Neural crest cell (in vitro differentiated cells): ENCODE measurements around the gene LTN1. TPM values are rescaled to one million over a fixed set of nuclear protein-coding genes. Genes with fewer than 3 reads are reported as not detected.
A peak's percentile ranks its signal among the peaks of the same experiment; 100 is the strongest.

Source experiments
- DNase-seq: peaks from one replicate; pipeline ENCODE4 v3.0.0; 2021; ENCODE audit warnings: low read depth, mixed read lengths, low spot score
- H3K27ac Mint-ChIP-seq: one replicate; pipeline ENCODE4 v1.8.0; 2021; ENCODE audit warnings: mild to moderate bottlenecking, mixed read lengths; ENCODE audit not compliant: unreplicated experiment
- H3K27me3 Mint-ChIP-seq: 2 replicates; pipeline ENCODE4 v1.8.0; 2021; ENCODE audit warnings: low read depth, mild to moderate bottlenecking, mixed read lengths
- H3K36me3 Mint-ChIP-seq: 2 replicates; pipeline ENCODE4 v1.8.0; 2021; ENCODE audit warnings: low read depth, mild to moderate bottlenecking, mixed read lengths
- H3K4me1 Mint-ChIP-seq: 2 replicates; pipeline ENCODE4 v1.8.0; 2021; ENCODE audit warnings: mixed read lengths
- H3K4me3 Mint-ChIP-seq: one replicate; pipeline ENCODE4 v1.8.0; 2021; ENCODE audit warnings: mild to moderate bottlenecking, mixed read lengths
- H3K9me3 Mint-ChIP-seq: 2 replicates; pipeline ENCODE4 v1.8.0; 2021; ENCODE audit warnings: mixed read lengths
- total RNA-seq: library from RNA; stranded (reverse); gene quantifications from 2 replicates; pipeline ENCODE4 v1.2.1, GENCODE V29; 2021
- TF ChIP-seq, protein P1 (sequence below): fragments of 200-600 bp; sonication (generic); conservative IDR thresholded peaks from 2 replicates; pipeline ENCODE4 v1.5.0; 2021; ENCODE audit warnings: antibody characterized with exemption, mild to moderate bottlenecking

The LTN1 gene
- total RNA-seq, 1 donor from 2014 or later: 21.2 TPM

DNA sequence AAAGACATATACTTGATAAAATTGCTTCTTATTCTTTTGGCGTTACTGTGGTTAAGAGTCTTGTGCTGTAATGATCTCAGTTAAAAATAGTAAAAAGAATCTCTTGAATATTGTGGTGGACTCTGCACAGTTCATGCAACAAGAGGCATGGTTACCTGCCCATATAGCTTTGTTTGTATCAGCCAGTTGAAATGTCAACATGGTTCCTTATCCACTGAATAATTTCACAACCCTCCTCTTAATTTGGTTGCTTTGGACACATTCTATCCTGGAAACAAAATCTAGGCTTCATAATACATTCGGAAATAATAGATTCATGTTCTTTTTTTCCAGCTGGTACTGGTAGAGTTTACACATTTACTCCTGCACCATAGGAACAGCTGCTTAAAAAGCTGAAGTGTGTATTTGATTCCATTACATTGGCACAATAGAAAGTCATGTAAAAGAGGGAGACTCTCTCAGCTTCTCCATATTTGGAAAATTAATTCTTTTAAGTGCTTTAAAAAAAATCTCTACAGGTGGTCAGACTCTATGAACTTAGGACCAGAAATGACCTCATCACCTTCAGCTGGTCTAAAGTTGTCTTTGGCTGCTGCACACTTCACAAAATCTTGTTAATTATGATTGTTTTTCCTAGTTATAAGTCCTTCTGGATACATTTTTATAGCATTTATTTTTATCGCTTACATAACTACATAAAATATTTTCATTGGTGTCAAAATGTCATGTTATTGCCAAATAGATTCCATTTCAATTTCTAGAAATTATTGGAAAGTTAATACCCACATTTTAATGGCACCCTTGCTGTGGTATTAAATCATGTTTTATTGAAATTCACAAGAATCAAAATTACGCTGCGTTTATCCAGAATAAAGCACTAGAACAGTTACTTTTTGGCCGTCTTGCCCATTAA, 100.2 kb downstream of the LTN1 start:
- no peak overlapping the region for H3K27ac Mint-ChIP-seq
- TF ChIP-seq, protein P1, sequence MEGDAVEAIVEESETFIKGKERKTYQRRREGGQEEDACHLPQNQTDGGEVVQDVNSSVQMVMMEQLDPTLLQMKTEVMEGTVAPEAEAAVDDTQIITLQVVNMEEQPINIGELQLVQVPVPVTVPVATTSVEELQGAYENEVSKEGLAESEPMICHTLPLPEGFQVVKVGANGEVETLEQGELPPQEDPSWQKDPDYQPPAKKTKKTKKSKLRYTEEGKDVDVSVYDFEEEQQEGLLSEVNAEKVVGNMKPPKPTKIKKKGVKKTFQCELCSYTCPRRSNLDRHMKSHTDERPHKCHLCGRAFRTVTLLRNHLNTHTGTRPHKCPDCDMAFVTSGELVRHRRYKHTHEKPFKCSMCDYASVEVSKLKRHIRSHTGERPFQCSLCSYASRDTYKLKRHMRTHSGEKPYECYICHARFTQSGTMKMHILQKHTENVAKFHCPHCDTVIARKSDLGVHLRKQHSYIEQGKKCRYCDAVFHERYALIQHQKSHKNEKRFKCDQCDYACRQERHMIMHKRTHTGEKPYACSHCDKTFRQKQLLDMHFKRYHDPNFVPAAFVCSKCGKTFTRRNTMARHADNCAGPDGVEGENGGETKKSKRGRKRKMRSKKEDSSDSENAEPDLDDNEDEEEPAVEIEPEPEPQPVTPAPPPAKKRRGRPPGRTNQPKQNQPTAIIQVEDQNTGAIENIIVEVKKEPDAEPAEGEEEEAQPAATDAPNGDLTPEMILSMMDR: no peak
- H3K36me3 Mint-ChIP-seq: no peaks in the 10 kb centered on the region
- peaks cover 2% of the 10 kb centered on the region for H3K9me3 Mint-ChIP-seq
- H3K4me1 Mint-ChIP-seq: no peaks in the 10 kb centered on the region
- H3K4me3 Mint-ChIP-seq: no peak overlapping the region
- H3K27me3 Mint-ChIP-seq: peaks cover 24% of the 10 kb centered on the region
- no peak for DNase-seq

DNA sequence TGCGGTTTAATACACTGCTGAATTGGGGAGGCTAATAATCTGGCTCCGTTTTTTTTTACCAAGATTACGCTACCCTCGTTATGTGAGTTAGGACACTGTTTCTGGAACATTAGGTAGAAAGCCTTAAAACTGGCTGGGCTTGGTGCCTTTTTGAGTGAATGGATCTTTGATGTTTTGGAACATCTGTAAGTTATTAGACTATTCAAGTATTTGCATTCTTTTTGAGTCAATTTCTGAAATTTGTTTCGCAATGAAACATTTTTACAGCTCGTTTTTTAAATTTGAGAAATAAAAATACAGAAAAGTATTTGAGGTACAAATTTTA, 106.9 kb downstream of the LTN1 start:
- H3K4me1 Mint-ChIP-seq: peaks cover 20% of the 10 kb centered on the region
- H3K36me3 Mint-ChIP-seq: peaks cover 6% of the 10 kb centered on the region
- no peak for DNase-seq
- no peak overlapping the region for H3K4me3 Mint-ChIP-seq
- peaks cover 26% of the 10 kb centered on the region for H3K27me3 Mint-ChIP-seq
- H3K27ac Mint-ChIP-seq: no peak overlapping the region
- TF ChIP-seq, protein P1: no peak
- no peaks in the 10 kb centered on the region for H3K9me3 Mint-ChIP-seq

DNA sequence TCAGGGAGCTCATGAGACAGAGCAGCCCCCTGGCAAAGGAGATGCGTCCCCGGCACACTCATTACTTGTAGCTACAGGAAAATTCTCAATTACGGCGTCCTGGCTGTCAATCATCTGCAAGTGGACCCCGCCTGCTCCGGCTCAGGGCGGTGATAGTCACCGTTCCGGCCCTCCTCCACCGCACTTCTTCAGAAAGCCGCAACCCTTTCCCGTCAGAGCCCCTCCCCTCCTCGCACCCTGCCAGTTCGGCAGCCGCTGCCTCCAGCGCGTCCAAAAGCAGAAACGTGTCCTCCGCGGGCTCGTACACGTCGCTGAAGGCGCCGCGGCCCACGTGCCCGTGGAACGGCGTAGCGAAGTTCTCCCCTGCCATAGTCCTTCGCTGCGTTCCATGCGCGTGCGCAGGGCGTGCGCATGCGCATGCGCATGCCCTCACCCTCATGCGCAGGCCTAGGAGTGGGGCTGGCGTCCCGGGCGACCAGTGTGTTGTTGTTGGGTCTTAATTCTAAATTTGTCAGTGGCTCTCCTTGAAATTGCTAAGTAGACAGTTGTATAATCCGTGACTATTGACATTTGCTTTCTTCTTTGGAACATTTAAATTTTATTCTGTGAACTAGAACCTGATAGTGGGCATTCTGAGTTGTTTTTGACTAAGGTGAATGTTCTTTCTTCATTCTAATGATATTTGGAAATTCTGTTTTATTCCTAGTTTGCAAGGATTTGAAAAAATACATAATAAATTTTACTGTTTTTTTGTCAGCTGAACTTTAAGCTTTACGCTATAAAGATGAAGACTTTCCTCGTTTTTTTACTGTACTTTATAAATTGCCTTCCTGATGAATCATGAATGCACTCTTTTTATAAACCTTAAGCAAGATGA, 107.5 kb downstream of the LTN1 start:
- TF ChIP-seq, protein P1: no peak
- peak overlapping the region; percentile 93 for H3K4me3 Mint-ChIP-seq
- H3K27me3 Mint-ChIP-seq: peaks cover 24% of the 10 kb centered on the region

DNA sequence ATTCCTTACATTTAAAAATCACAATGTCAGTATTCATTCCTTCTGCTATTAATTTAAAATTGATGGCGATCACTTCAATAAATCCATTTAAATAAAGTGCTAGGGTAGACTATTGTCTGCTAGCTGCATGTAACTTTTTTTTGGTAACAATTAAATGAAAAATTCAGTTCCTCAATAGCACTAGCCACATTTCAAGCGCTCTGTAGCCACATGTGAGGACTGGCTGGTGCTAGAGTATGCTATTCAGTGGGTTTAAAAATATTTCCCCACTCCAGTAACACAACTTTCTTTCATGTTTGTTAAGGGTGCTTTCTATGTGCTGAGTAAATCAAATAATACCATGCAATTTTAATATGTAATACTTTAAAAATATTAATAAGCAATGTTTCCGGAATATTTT, 108.2 kb downstream of the LTN1 start:
- Mint-ChIP-seq H3K4me1 (peaks cover 20% of the 10 kb centered on the region), H3K4me3 (peak overlapping the region; percentile 93), H3K27ac (no peak overlapping the region), H3K9me3 (no peaks in the 10 kb centered on the region), H3K36me3 (peaks cover 6% of the 10 kb centered on the region), H3K27me3 (peaks cover 23% of the 10 kb centered on the region)
- DNase-seq: no peak
- TF ChIP-seq, protein P1: no peak

More for the DNA sequence above, 107.5 kb downstream of the LTN1 start:
- Mint-ChIP-seq H3K4me1 (peaks cover 20% of the 10 kb centered on the region), H3K36me3 (peaks cover 6% of the 10 kb centered on the region), H3K27ac (peak overlapping the region; percentile 99), H3K9me3 (no peaks in the 10 kb centered on the region)
- DNase-seq: peak; percentile 65

DNA sequence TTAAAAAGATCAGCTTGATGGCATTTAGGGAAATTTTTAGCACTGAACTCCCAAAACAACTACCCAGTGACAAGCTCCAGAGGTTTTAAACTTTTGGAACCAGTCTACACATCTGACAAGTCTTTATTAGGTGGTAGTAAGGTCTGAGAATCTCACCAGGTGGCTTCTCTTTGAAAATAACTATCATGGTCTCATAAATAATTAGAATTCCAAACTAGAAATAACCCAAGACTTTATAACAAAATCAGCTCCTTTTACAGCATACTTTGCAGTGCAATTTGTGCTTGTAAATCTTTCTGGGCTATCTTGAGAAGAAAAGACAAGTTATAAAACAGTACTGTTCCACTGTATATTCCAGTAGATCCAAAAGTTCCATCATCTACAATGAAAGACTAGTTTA, 108.7 kb downstream of the LTN1 start:
- Mint-ChIP-seq H3K4me1 (peaks cover 20% of the 10 kb centered on the region), H3K4me3 (peak overlapping the region; percentile 93), H3K36me3 (peaks cover 6% of the 10 kb centered on the region), H3K27ac (no peak overlapping the region), H3K27me3 (peaks cover 19% of the 10 kb centered on the region), H3K9me3 (no peaks in the 10 kb centered on the region)
- DNase-seq: no peak
- TF ChIP-seq, protein P1: no peak
